PC-9 (cell line): Measurements from ENCODE around the gene DND1. TPM values are rescaled to one million over a fixed set of nuclear protein-coding genes. Genes with fewer than 3 reads are reported as not detected.
A peak's percentile ranks its signal among the peaks of the same experiment; 100 is the strongest.
"Not testable (repeated sequence)": the region's sequence is repeated elsewhere in the genome, so short reads cannot be mapped to it uniquely, and the experiment has no call there.

Source experiments
- BruUV-seq: library from RNA; stranded (reverse); fragments of 400-500 nt; replicated peaks from 2 replicates; lab custom pipeline; 2021; lab: Mats Ljungman, UMichigan
- CTCF ChIA-PET: fragments of 300-600 bp; sonication (Branson Sonifier 250); formaldehyde crosslinking; loops from one replicate; lab custom pipeline; 2022; ENCODE audit warnings: antibody characterized with exemption; lab: Charles Lee
- POLR2A ChIA-PET: fragments of 300-600 bp; sonication (Branson Sonifier 250); formaldehyde crosslinking; loops from one replicate; lab custom pipeline; 2022; ENCODE audit warnings: antibody characterized with exemption; ENCODE audit not compliant: unreplicated experiment; lab: Charles Lee
- DNase-seq, 2 experiments: peaks; one replicate each; pipeline versions ENCODE4 v3.0.0 to v3.0.0-alpha.2; 2015 to 2022; ENCODE audit warnings: mixed read lengths in 1 of 2
- H2AFZ ChIP-seq: fragments of 200-600 bp; sonication (generic); 2 replicates; pipeline ENCODE4 v1.8.1; 2017; ENCODE audit warnings: antibody characterized with exemption
- H3F3A ChIP-seq: fragments of 200-600 bp; sonication (generic); 2 replicates; pipeline ENCODE4 v1.8.1; 2017; ENCODE audit warnings: antibody characterized with exemption, mild to moderate bottlenecking, low read depth; ENCODE audit not compliant: insufficient read depth
- H3K27ac ChIP-seq: fragments of 200-600 bp; sonication (generic); 2 replicates; pipeline ENCODE4 v1.6.1; 2016; ENCODE audit warnings: mixed run types
- H3K27me3 ChIP-seq: fragments of 200-600 bp; sonication (generic); 2 replicates; pipeline ENCODE4 v1.6.1; 2016; ENCODE audit warnings: low read depth, mixed run types; ENCODE audit not compliant: insufficient read depth
- H3K36me3 ChIP-seq: fragments of 200-600 bp; sonication (generic); 2 replicates; pipeline ENCODE4 v1.6.1; 2016; ENCODE audit warnings: low read depth, mixed run types
- H3K4me1 ChIP-seq: fragments of 200-600 bp; sonication (generic); replicated peaks from 2 replicates; pipeline ENCODE4 v1.6.1; 2016; ENCODE audit warnings: mixed run types; ENCODE audit not compliant: insufficient read depth
- H3K4me2 ChIP-seq: fragments of 200-600 bp; sonication (generic); 2 replicates; pipeline ENCODE4 v1.6.1; 2017; ENCODE audit warnings: mixed run types
- H3K4me3 ChIP-seq: fragments of 200-600 bp; sonication (generic); 2 replicates; pipeline ENCODE4 v1.6.1; 2016; ENCODE audit warnings: mixed run types
- H3K79me2 ChIP-seq: fragments of 200-600 bp; sonication (generic); 2 replicates; pipeline ENCODE4 v1.6.1; 2017; ENCODE audit warnings: low read depth, mixed run types
- H3K9me2 ChIP-seq: fragments of 200-600 bp; sonication (generic); 2 replicates; pipeline ENCODE4 v1.8.1; 2017; ENCODE audit warnings: mild to moderate bottlenecking; ENCODE audit not compliant: insufficient read depth
- H3K9me3 ChIP-seq: fragments of 200-600 bp; sonication (generic); 2 replicates; pipeline ENCODE4 v1.8.1; 2016; ENCODE audit warnings: low read depth; ENCODE audit not compliant: insufficient read depth
- H4K20me1 ChIP-seq: fragments of 200-600 bp; sonication (generic); 2 replicates; pipeline ENCODE4 v1.8.1; 2017; ENCODE audit not compliant: insufficient read depth
- EZH2 ChIP-seq: fragments of 200-600 bp; sonication (generic); IDR thresholded peaks from 2 replicates; pipeline ENCODE4 v1.8.0; 2017; ENCODE audit warnings: antibody characterized with exemption, low read depth
- intact Hi-C: fragments of 100-400 bp; cut with micrococcal nuclease; formaldehyde crosslinking; loops from one replicate; pipeline ENCODE4 v1.10.0; 2022; ENCODE audit not compliant: unreplicated experiment
- total RNA-seq: library from RNA; stranded (reverse); gene quantifications from 2 replicates; pipeline ENCODE4 v1.2.3, GENCODE V29; 2021
- TF ChIP-seq, protein P1 (sequence below): fragments of 200-600 bp; sonication (generic); conservative IDR thresholded peaks from 2 replicates; pipeline ENCODE4 v1.6.1; 2017; ENCODE audit warnings: mixed run types, antibody characterized with exemption, mild to moderate bottlenecking, moderate library complexity

DND1 gene
- total RNA-seq, 1 experiment from 2014 or later = 1.2 TPM

DNA sequence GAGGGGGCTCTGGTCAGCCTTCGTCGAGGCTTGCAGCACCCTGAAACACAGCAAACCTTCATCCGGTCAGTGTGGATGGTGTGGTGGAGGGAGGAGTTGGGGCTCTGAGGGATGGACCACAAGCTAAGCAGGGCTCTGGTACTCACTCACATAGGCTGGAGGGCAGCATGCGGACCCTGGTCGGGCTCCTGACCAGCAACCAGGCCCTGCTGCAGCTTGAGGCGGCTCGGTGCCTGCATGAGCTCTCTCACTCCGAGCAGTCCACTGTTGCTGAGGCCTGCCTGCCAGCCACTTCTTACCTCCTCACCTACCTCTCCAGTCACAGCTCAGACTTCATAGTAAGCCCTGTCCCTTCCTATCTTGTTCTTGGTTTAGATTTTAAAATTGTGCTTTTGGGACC lies 31.7 kb downstream of the DND1 start:
- Histone ChIP-seq H3K9me2 (no peaks in the 10 kb centered on the region), H4K20me1 (peaks cover 2% of the 10 kb centered on the region; the same call in 1 of the 2 replicates), H3K27ac (no peak overlapping the region), H3K9me3 (no peaks in the 10 kb centered on the region), H3K4me3 (no peak overlapping the region), H3K4me1 (peaks cover 17% of the 10 kb centered on the region), H3K36me3 (no peaks in the 10 kb centered on the region), H3K79me2 (peaks cover 34% of the 10 kb centered on the region), H3K27me3 (no peaks in the 10 kb centered on the region), H2AFZ (no peak overlapping the region), H3F3A (no peaks in the 10 kb centered on the region; the same call in 1 of the 2 replicates), H3K4me2 (no peak overlapping the region)
- DNase-seq = no peak
- ChIA-PET POLR2A (interaction anchor here (0.7 kb wide), 1 partner anchor 96 kb away, joined by 8 read pairs; no protein-coding TSS in a partner anchor), CTCF (interaction anchor here (0.6 kb wide), 1 partner anchor 96 kb away, joined by 5 read pairs; no protein-coding TSS in a partner anchor)
- intact Hi-C loops = no loop called here
- no TSS peak for BruUV-seq
- TF ChIP-seq, protein P1, sequence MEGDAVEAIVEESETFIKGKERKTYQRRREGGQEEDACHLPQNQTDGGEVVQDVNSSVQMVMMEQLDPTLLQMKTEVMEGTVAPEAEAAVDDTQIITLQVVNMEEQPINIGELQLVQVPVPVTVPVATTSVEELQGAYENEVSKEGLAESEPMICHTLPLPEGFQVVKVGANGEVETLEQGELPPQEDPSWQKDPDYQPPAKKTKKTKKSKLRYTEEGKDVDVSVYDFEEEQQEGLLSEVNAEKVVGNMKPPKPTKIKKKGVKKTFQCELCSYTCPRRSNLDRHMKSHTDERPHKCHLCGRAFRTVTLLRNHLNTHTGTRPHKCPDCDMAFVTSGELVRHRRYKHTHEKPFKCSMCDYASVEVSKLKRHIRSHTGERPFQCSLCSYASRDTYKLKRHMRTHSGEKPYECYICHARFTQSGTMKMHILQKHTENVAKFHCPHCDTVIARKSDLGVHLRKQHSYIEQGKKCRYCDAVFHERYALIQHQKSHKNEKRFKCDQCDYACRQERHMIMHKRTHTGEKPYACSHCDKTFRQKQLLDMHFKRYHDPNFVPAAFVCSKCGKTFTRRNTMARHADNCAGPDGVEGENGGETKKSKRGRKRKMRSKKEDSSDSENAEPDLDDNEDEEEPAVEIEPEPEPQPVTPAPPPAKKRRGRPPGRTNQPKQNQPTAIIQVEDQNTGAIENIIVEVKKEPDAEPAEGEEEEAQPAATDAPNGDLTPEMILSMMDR = no peak
- TF ChIP-seq EZH2 = no peak

DNA sequence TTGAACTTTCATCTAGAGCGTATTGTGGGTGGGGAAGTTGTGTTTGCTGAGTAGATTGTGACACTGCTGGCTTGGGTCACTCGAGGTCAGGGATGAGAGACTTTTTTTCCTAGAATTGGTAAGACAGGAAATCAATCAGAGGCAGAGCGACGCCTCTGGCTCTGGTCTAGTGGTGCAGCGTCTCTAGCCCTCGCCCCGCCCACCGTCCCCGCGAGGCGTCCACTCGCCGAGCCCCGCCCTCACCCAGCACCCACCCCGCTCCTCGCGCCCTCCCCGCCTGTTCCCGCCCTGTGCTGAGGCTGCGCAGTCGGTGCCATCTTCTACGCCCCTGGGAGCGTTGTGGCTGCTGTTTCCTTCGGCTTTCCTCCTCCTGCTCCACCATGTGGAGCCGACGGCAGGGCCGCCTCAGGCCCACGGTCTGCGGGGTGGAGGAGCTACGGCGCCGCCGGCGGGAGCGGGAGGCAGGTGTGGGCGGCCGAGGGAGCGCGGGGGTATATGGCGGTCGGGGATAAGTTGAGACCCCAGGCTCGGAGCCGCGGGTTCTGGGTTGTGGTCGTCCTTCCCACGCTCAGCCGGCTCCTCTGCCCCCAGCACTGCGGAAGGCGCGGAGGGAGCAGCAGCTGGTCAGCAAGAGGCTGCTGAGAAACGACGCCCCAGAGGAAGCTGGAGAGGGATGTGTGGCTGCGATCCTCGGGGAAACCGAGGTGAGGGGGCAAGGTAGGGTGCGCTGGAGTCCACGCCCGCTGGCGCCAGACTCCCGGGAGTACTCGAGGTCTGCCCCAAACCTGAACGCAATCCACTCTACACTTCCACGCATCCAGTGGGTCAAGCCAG lies 34.0 kb downstream of the DND1 start, which contains the start of gene TMCO6:
Gene TMCO6 (plus strand): TSS at position 304 of the 834 bp plus-strand sequence. CDS start 77 bp downstream, at position 381.
- TSS peak; percentile 43 for BruUV-seq
- TF ChIP-seq, protein P1 = peak; percentile 63
- no peak for TF ChIP-seq EZH2
- peak; percentile 89 to 95 for DNase-seq
- intact Hi-C loops = loop anchor here (1.0 to 5.0 kb wide), 4 partner anchors 75 to 292 kb away; partner anchors contain the start of genes APBB3, HBEGF and SLC35A4
- peaks cover 16% of the 10 kb centered on the region for H3K79me2 ChIP-seq
- H4K20me1 ChIP-seq = no peaks in the 10 kb centered on the region
- H3K9me3 ChIP-seq = no peaks in the 10 kb centered on the region
- H3K27me3 ChIP-seq = no peaks in the 10 kb centered on the region
- H3K27ac ChIP-seq = peak within 1 kb of the TSS; percentile 73
- H2AFZ ChIP-seq = peak within 1 kb of the TSS; percentile 96
- peak within 1 kb of the TSS; percentile 78 for H3K4me3 ChIP-seq
- H3K4me2 ChIP-seq = peak within 1 kb of the TSS; percentile 79
- H3K4me1 ChIP-seq = peaks cover 10% of the 10 kb centered on the region
- POLR2A ChIA-PET = interaction anchor here (0.7 kb wide), 1 partner anchor 51 kb away, joined by 7 read pairs; no protein-coding TSS in a partner anchor
- H3K9me2 ChIP-seq = no peaks in the 10 kb centered on the region
- H3K36me3 ChIP-seq = no peaks in the 10 kb centered on the region
- peaks cover 6% of the 10 kb centered on the region; the same call in 1 of the 2 replicates for H3F3A ChIP-seq
- CTCF ChIA-PET = interaction anchor here (0.5 kb wide), 1 partner anchor 108 kb away, joined by 4 read pairs; no protein-coding TSS in a partner anchor

DNA sequence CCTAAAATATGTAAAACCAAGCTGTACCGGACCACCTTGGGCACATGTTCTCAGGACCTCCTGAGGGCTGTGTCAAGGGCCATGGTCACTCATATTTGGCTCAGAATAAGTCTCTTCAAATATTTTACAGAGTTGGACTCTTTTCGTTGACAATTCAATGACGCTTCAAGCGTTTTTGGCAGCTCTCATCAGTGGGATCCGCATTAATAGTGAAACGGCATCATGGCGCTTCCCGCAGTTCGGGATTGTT lies 34.6 kb downstream of the DND1 start:
- H3K9me3 ChIP-seq, H3K36me3 ChIP-seq, H3K9me2 ChIP-seq, H4K20me1 ChIP-seq, BruUV-seq, H3K27me3 ChIP-seq, DNase-seq, H3F3A ChIP-seq, POLR2A ChIA-PET: not testable (repeated sequence)
- Histone ChIP-seq H3K4me2 (peak overlapping the region; percentile 79), H3K79me2 (peaks cover 16% of the 10 kb centered on the region), H3K4me1 (peaks cover 10% of the 10 kb centered on the region), H2AFZ (peak overlapping the region; percentile 90), H3K4me3 (peak overlapping the region; percentile 78), H3K27ac (peak overlapping the region; percentile 73)
- CTCF ChIA-PET = interaction anchor here (0.5 to 0.7 kb wide), 3 partner anchors 108 to 939 kb away, joined by 3 to 4 read pairs (median 4); no protein-coding TSS in a partner anchor
- intact Hi-C loops = loop anchor here (1.0 to 5.0 kb wide), 4 partner anchors 74 to 292 kb away; partner anchors contain the start of genes APBB3, HBEGF and SLC35A4
